HCT116 (cell line): ENCODE results near the gene GPR176. TPM values are rescaled to one million over a fixed set of nuclear protein-coding genes. Genes with fewer than 3 reads are reported as not detected.
A peak's percentile ranks its signal among the peaks of the same experiment; 100 is the strongest.

ENCODE experiments used
- ATAC-seq: fragments of 200-7000 bp; cut with Tn5 transposase; 2 replicates; pipeline ENCODE4 v1.9.1; 2020; ENCODE audit warnings: mild to moderate bottlenecking, moderate library complexity
- BruUV-seq: library from RNA; stranded (reverse); fragments of 400-500 nt; replicated peaks from 2 replicates; lab custom pipeline; 2021; lab: Mats Ljungman, UMichigan
- CTCF ChIA-PET: fragments of 300-600 bp; sonication (Branson Sonifier 250); formaldehyde crosslinking; loops from one replicate; lab custom pipeline; 2021; ENCODE audit warnings: antibody characterized with exemption; lab: Charles Lee
- POLR2A ChIA-PET: fragments of 300-600, 350-600 bp; sonication (Branson Sonifier 250); formaldehyde crosslinking; loops from one replicate; lab custom pipeline; 2021; ENCODE audit warnings: antibody characterized with exemption; lab: Charles Lee
- RAD21 ChIA-PET, 2 experiments: fragments of 300-600 bp; sonication (Branson Sonifier 250); formaldehyde crosslinking; loops; one replicate each; lab custom pipeline; 2023; ENCODE audit warnings: low total read pairs in 2 of 2; ENCODE audit not compliant: uncharacterized antibody in 2 of 2, unreplicated experiment in 2 of 2, low non-redundant PET in 1 of 2; lab: Charles Lee
- DNase-seq: peaks from one replicate; pipeline ENCODE4 v3.0.0-alpha.2; 2010; ENCODE audit warnings: low read depth, low spot score
- H2AFZ ChIP-seq: fragments of 200-600 bp; shearing (Covaris generic), sonication (generic); 2 replicates; pipeline ENCODE4 v1.6.1; 2017; ENCODE audit warnings: low read depth, mixed run types, mixed read lengths, antibody characterized with exemption, low read length; ENCODE audit not compliant: poor library complexity, severe bottlenecking
- H3K27ac ChIP-seq: 2 replicates; pipeline ENCODE4 v1.5.1; 2012; ENCODE audit warnings: low read depth, low read length
- H3K27me3 ChIP-seq: fragments of 200-600 bp; sonication (generic); 2 replicates; pipeline ENCODE4 v1.6.1; 2016; ENCODE audit warnings: mixed run types, low read length, mixed read lengths; ENCODE audit not compliant: insufficient read depth
- H3K36me3 ChIP-seq, 2 experiments: fragments of 200-500 bp in 1 of 2; fragments of 200-600 bp in 1 of 2; sonication (Bioruptor generic) in 1 of 2; sonication (generic) in 1 of 2; 2 replicates each; pipeline versions ENCODE4 v1.5.1 to v1.6.1; 2014 to 2016; ENCODE audit warnings: low read length in 2 of 2, inconsistent platforms in 1 of 2, mixed read lengths in 1 of 2, mixed run types in 1 of 2; ENCODE audit not compliant: insufficient read depth in 2 of 2, control insufficient read depth in 1 of 2
- H3K4me1 ChIP-seq, 2 experiments: fragments of 200-600 bp in 1 of 2; sonication (generic) in 1 of 2; 2 replicates each; pipeline versions ENCODE4 v1.5.1 to v1.6.1; 2012 to 2017; ENCODE audit warnings: low read length in 2 of 2, inconsistent platforms in 1 of 2, mild to moderate bottlenecking in 1 of 2, mixed read lengths in 1 of 2, mixed run types in 1 of 2, moderate library complexity in 1 of 2; ENCODE audit not compliant: insufficient read depth in 2 of 2, control insufficient read depth in 1 of 2
- H3K4me2 ChIP-seq: fragments of 200-600 bp; sonication (generic); 2 replicates; pipeline ENCODE4 v1.6.1; 2017; ENCODE audit warnings: mixed run types, low read length, mixed read lengths
- H3K4me3 ChIP-seq, 2 experiments: fragments of 200-600 bp in 1 of 2; sonication (generic) in 1 of 2; replicated peaks in 1 of 2; 2 replicates each; pipeline ENCODE4 v1.5.1; 2011 to 2016; ENCODE audit warnings: low read length in 2 of 2, control low read depth in 1 of 2, low read depth in 1 of 2, mild to moderate bottlenecking in 1 of 2, mixed read lengths in 1 of 2, mixed run types in 1 of 2
- H3K79me2 ChIP-seq: fragments of 200-600 bp; sonication (generic); 2 replicates; pipeline ENCODE4 v1.6.1; 2017; ENCODE audit warnings: mild to moderate bottlenecking, mixed run types, low read length, moderate library complexity, mixed read lengths; ENCODE audit not compliant: insufficient read depth
- H3K9ac ChIP-seq: fragments of 200-600 bp; sonication (generic); 2 replicates; pipeline ENCODE4 v1.6.1; 2016; ENCODE audit warnings: low read length, mixed read lengths
- H3K9me2 ChIP-seq: fragments of 200-600 bp; sonication (generic), shearing (Covaris generic); 2 replicates; pipeline ENCODE4 v1.6.1; 2017; ENCODE audit warnings: mixed run types, mild to moderate bottlenecking, moderate library complexity; ENCODE audit not compliant: insufficient read depth
- H3K9me3 ChIP-seq, 2 experiments: fragments of 200-500 bp in 1 of 2; fragments of 200-600 bp in 1 of 2; sonication (Bioruptor generic) in 1 of 2; sonication (generic) in 1 of 2; 2 replicates each; pipeline ENCODE4 v1.6.1; 2014 to 2017; ENCODE audit warnings: low read length in 2 of 2, mixed read lengths in 2 of 2, inconsistent platforms in 1 of 2, low read depth in 1 of 2, mild to moderate bottlenecking in 1 of 2, mixed run types in 1 of 2, moderate library complexity in 1 of 2; ENCODE audit not compliant: control insufficient read depth in 1 of 2, insufficient read depth in 1 of 2
- H4K20me1 ChIP-seq: fragments of 200-600 bp; sonication (generic), shearing (Covaris generic); 2 replicates; pipeline ENCODE4 v1.6.1; 2017; ENCODE audit warnings: mixed run types, mild to moderate bottlenecking, moderate library complexity; ENCODE audit not compliant: insufficient read depth
- CBX3 ChIP-seq: IDR thresholded peaks from 2 replicates; pipeline ENCODE4 v1.6.1; 2012; ENCODE audit warnings: low read depth
- EGR1 ChIP-seq: IDR thresholded peaks from 2 replicates; pipeline ENCODE4 v1.6.1; 2012; ENCODE audit warnings: low read depth
- EZH2phosphoT487 ChIP-seq: fragments of 200-600 bp; IDR thresholded peaks from 2 replicates; pipeline ENCODE4 v1.6.1; 2018; ENCODE audit warnings: antibody characterized with exemption, borderline replicate concordance
- FOSL1 ChIP-seq: IDR thresholded peaks from 2 replicates; pipeline ENCODE4 v1.6.1; 2012; ENCODE audit warnings: low read depth
- JUND ChIP-seq: IDR thresholded peaks from 2 replicates; pipeline ENCODE4 v1.6.1; 2012
- POLR2A ChIP-seq: IDR thresholded peaks from 2 replicates; pipeline ENCODE4 v1.7.0; 2011; ENCODE audit warnings: borderline replicate concordance; ENCODE audit not compliant: insufficient read depth, insufficient read length; ENCODE audit errors: extremely low read depth
- POLR2AphosphoS5 ChIP-seq: IDR thresholded peaks from 2 replicates; pipeline ENCODE4 v1.6.1; 2011; ENCODE audit warnings: mild to moderate bottlenecking, low read depth, low read length, moderate library complexity
- RAD21 ChIP-seq: IDR thresholded peaks from 2 replicates; pipeline ENCODE4 v1.6.1; 2012; ENCODE audit warnings: low read depth, mild to moderate bottlenecking
- SIN3A ChIP-seq: IDR thresholded peaks from 2 replicates; pipeline ENCODE4 v1.6.1; 2012; ENCODE audit warnings: low read depth
- SP1 ChIP-seq: IDR thresholded peaks from 2 replicates; pipeline ENCODE4 v1.6.1; 2012; ENCODE audit warnings: low read depth
- SRF ChIP-seq: IDR thresholded peaks from 2 replicates; pipeline ENCODE4 v1.6.1; 2012; ENCODE audit warnings: low read depth
- YY1 ChIP-seq: IDR thresholded peaks from 2 replicates; pipeline ENCODE4 v1.6.1; 2011; ENCODE audit warnings: low read length, low read depth, moderate library complexity, mild to moderate bottlenecking; ENCODE audit not compliant: insufficient replicate concordance; ENCODE audit errors: extremely low read depth
- ZFX ChIP-seq: fragments of 450-650 bp; IDR thresholded peaks from 2 replicates; pipeline ENCODE4 v1.6.1; 2017
- intact Hi-C: fragments of 100-400 bp; cut with micrococcal nuclease; formaldehyde crosslinking; loops from 2 replicates; pipeline ENCODE4 v1.10.0; 2022
- total RNA-seq: library from RNA; stranded (reverse); gene quantifications from one replicate; pipeline ENCODE4 v1.2.1, GENCODE V29; 2021; ENCODE audit not compliant: unreplicated experiment
- TF ChIP-seq, protein P1 (sequence below): IDR thresholded peaks from 2 replicates; pipeline ENCODE4 v1.6.1; 2012
- TF ChIP-seq, protein P2 (sequence below): IDR thresholded peaks from 2 replicates; pipeline ENCODE4 v1.6.1; 2011; ENCODE audit warnings: mild to moderate bottlenecking, low read length, moderate library complexity; ENCODE audit not compliant: insufficient replicate concordance; ENCODE audit errors: extremely low read depth
- TF ChIP-seq, protein P3 (sequence below): IDR thresholded peaks from 2 replicates; pipeline ENCODE4 v1.6.1; 2012
- TF ChIP-seq, protein P4 (sequence below), 3 experiments: fragments of 200-600 bp in 1 of 3; sonication (generic) in 1 of 3; IDR thresholded peaks in 2 of 3; conservative IDR thresholded peaks in 1 of 3; 2 replicates each; pipeline ENCODE4 v1.5.1; 2012 to 2017; ENCODE audit warnings: low read depth in 2 of 3, low read length in 2 of 3, antibody characterized with exemption in 1 of 3, borderline replicate concordance in 1 of 3, control low read depth in 1 of 3, mild to moderate bottlenecking in 1 of 3, mixed read lengths in 1 of 3, mixed run types in 1 of 3, moderate library complexity in 1 of 3; ENCODE audit not compliant: insufficient read depth in 1 of 3
- TF ChIP-seq, protein P5 (sequence below): IDR thresholded peaks from 2 replicates; pipeline ENCODE4 v1.6.1; 2012; ENCODE audit warnings: low read depth

GPR176 gene
- total RNA-seq, 1 experiment from 2014 or later, result 1.7 TPM

DNA sequence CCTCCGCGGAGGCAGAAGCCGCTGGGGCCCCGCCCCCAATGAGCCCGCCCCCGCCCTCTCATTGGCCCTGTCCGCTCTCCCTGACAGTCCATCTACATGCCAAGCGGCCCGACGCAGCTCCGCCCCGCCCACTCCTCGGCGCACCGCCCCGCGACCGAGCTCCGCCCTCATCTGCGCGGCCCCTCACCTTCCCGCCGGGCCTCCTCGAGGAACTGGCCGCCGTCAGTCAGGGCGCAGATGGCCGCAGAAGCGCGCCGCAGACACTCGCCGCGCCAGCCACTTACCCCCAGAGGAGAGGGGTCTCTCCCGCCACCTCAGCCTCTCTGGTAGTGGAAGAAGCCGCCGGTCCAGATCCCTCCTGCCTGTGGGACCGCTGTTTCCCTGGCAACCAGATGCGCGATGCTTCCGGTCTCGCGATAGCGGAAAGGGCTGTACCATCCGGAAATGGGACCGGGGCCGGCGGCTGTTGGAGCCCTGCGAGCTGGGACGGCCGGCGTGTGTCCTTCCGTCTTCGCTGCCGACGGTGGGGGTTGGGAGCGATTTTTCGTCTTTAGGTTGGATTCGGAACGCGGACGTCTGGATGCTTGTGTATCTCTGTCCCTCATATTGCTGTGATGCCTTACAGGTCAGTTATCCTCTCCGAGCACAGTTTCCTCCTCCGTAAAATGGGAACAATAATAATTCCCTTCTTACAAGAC lies 137.5 kb downstream of the GPR176 start, which contains the start of gene FSIP1:
FSIP1 (minus strand) TSS at position 401 of the 698 bp plus-strand sequence. CDS start 6,317 bp downstream, outside the sequence.
- H3K27ac ChIP-seq, result peak within 1 kb of the TSS; percentile 47
- H3K4me3 ChIP-seq, result peak within 1 kb of the TSS; percentile 75 to 80
- ATAC-seq (peak; percentile 99), DNase-seq (peak; percentile 92)
- H3K36me3 ChIP-seq, result peaks cover 0 to 3% of the 10 kb centered on the region in 2 experiments; a peak in 1 of 4 replicates
- H3K4me2 ChIP-seq, result peak within 1 kb of the TSS; percentile 79
- H3K27me3 ChIP-seq, result no peaks in the 10 kb centered on the region
- ChIA-PET POLR2A (interaction anchor here (0.7 to 1.0 kb wide), 2 partner anchors 25 to 61 kb away, joined by 3 read pairs; no protein-coding TSS in a partner anchor), RAD21 (interaction anchor here (0.6 to 1.0 kb wide), 3 partner anchors 26 to 1443 kb away, joined by 4 read pairs; no protein-coding TSS in a partner anchor), CTCF (interaction anchor here (0.6 to 1.4 kb wide), 5 partner anchors 21 to 326 kb away, joined by 3 to 5 read pairs (median 4); partner anchors contain the start of gene BMF)
- intact Hi-C loops, result loop anchor here (10.0 kb wide), 1 partner anchor 492 kb away; no protein-coding TSS in a partner anchor
- peaks cover 23% of the 10 kb centered on the region in 2 experiments for H3K4me1 ChIP-seq
- no peaks in the 10 kb centered on the region for H3K9me2 ChIP-seq
- peak within 1 kb of the TSS; percentile 96 for H2AFZ ChIP-seq
- BruUV-seq, result no TSS peak
- peaks cover 11% of the 10 kb centered on the region for H3K79me2 ChIP-seq
- H3K9me3 ChIP-seq, result no peaks in the 10 kb centered on the region
- no peaks in the 10 kb centered on the region for H4K20me1 ChIP-seq
- peak within 1 kb of the TSS; percentile 79 for H3K9ac ChIP-seq
- TF ChIP-seq RAD21 (no peak), POLR2AphosphoS5 (peak; percentile 78), EZH2phosphoT487 (no peak), JUND (no peak), POLR2A (no peak), EGR1 (no peak), ZFX (no peak; the same call in 1 of the 2 replicates), CBX3 (peak; percentile 40; the same call in 1 of the 2 replicates), SIN3A (no peak), SP1 (peak; percentile 42), YY1 (no peak), SRF (no peak; the same call in 1 of the 2 replicates), FOSL1 (no peak)
- TF ChIP-seq, protein P1, sequence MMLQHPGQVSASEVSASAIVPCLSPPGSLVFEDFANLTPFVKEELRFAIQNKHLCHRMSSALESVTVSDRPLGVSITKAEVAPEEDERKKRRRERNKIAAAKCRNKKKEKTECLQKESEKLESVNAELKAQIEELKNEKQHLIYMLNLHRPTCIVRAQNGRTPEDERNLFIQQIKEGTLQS, result no peak
- TF ChIP-seq, protein P2, sequence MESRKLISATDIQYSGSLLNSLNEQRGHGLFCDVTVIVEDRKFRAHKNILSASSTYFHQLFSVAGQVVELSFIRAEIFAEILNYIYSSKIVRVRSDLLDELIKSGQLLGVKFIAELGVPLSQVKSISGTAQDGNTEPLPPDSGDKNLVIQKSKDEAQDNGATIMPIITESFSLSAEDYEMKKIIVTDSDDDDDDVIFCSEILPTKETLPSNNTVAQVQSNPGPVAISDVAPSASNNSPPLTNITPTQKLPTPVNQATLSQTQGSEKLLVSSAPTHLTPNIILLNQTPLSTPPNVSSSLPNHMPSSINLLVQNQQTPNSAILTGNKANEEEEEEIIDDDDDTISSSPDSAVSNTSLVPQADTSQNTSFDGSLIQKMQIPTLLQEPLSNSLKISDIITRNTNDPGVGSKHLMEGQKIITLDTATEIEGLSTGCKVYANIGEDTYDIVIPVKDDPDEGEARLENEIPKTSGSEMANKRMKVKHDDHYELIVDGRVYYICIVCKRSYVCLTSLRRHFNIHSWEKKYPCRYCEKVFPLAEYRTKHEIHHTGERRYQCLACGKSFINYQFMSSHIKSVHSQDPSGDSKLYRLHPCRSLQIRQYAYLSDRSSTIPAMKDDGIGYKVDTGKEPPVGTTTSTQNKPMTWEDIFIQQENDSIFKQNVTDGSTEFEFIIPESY, result peak; percentile 96
- TF ChIP-seq, protein P3, sequence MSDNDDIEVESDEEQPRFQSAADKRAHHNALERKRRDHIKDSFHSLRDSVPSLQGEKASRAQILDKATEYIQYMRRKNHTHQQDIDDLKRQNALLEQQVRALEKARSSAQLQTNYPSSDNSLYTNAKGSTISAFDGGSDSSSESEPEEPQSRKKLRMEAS, result 0 out of 2 replicates have a peak, but pooled peaks have one; percentile 61
- TF ChIP-seq, protein P4, sequence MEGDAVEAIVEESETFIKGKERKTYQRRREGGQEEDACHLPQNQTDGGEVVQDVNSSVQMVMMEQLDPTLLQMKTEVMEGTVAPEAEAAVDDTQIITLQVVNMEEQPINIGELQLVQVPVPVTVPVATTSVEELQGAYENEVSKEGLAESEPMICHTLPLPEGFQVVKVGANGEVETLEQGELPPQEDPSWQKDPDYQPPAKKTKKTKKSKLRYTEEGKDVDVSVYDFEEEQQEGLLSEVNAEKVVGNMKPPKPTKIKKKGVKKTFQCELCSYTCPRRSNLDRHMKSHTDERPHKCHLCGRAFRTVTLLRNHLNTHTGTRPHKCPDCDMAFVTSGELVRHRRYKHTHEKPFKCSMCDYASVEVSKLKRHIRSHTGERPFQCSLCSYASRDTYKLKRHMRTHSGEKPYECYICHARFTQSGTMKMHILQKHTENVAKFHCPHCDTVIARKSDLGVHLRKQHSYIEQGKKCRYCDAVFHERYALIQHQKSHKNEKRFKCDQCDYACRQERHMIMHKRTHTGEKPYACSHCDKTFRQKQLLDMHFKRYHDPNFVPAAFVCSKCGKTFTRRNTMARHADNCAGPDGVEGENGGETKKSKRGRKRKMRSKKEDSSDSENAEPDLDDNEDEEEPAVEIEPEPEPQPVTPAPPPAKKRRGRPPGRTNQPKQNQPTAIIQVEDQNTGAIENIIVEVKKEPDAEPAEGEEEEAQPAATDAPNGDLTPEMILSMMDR (IDR thresholded peaks at IDR 0.05 in 2 of 3, conservative IDR thresholded peaks at IDR 0.05 in 1 of 3; ENCODE audit: borderline replicate concordance in 1 of 3, insufficient read depth in 1 of 3, low read depth in 2 of 3, low read length in 2 of 3), result no peak
- TF ChIP-seq, protein P5, sequence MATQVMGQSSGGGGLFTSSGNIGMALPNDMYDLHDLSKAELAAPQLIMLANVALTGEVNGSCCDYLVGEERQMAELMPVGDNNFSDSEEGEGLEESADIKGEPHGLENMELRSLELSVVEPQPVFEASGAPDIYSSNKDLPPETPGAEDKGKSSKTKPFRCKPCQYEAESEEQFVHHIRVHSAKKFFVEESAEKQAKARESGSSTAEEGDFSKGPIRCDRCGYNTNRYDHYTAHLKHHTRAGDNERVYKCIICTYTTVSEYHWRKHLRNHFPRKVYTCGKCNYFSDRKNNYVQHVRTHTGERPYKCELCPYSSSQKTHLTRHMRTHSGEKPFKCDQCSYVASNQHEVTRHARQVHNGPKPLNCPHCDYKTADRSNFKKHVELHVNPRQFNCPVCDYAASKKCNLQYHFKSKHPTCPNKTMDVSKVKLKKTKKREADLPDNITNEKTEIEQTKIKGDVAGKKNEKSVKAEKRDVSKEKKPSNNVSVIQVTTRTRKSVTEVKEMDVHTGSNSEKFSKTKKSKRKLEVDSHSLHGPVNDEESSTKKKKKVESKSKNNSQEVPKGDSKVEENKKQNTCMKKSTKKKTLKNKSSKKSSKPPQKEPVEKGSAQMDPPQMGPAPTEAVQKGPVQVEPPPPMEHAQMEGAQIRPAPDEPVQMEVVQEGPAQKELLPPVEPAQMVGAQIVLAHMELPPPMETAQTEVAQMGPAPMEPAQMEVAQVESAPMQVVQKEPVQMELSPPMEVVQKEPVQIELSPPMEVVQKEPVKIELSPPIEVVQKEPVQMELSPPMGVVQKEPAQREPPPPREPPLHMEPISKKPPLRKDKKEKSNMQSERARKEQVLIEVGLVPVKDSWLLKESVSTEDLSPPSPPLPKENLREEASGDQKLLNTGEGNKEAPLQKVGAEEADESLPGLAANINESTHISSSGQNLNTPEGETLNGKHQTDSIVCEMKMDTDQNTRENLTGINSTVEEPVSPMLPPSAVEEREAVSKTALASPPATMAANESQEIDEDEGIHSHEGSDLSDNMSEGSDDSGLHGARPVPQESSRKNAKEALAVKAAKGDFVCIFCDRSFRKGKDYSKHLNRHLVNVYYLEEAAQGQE, result no peak
